Thoracic aorta (tissue), 2 donors: Measurements from ENCODE around the gene HOXA10. TPM values are rescaled to one million over a fixed set of nuclear protein-coding genes. Genes with fewer than 3 reads are reported as not detected.

Experiments used
- total RNA-seq, 2 donors: library from RNA; depleted of rRNA; stranded (reverse); fragments of >200 nt; gene quantifications; one replicate each; pipeline versions ENCODE4 v1.1.0 to v1.2.3, GENCODE V29; 2016

HOXA10 gene
- total RNA-seq, 2 donors from 2014 or later = 0.81 TPM; not detected in 1

Other genes with a start within 250 kb of the HOXA10 start
- 1 to 10 TPM in 1 of 2 donors, not detected in 1; 3.1 TPM for gene HOXA1, start 78.3 kb downstream of the HOXA10 start, total RNA-seq
- 1 to 10 TPM; 3.4 to 4.6 TPM for gene HOXA2, start 71.6 kb downstream of the HOXA10 start, total RNA-seq
- 1 to 10 TPM; 3.7 to 6.1 TPM for gene HOXA4, start 43.6 kb downstream of the HOXA10 start, total RNA-seq
- gene HOXA5, start 30.6 kb downstream of the HOXA10 start, total RNA-seq = 1 to 10 TPM in 1 of 2 donors, under 1 TPM in 1; 0.35 to 1.2 TPM
- not detected for gene HOXA6, start 26.5 kb downstream of the HOXA10 start, total RNA-seq
- gene HOXA3, start 21.7 kb downstream of the HOXA10 start, total RNA-seq = 10 to 100 TPM in 1 of 2 donors, 1 to 10 TPM in 1; 6.5 to 29.3 TPM
- gene HOXA7, start 17.6 kb downstream of the HOXA10 start, total RNA-seq = under 1 TPM; 0.28 to 0.54 TPM
- gene HOXA9, start 8.8 kb downstream of the HOXA10 start, total RNA-seq = not detected
- gene HOXA11, start 10.9 kb upstream of the HOXA10 start, total RNA-seq = 1 to 10 TPM in 1 of 2 donors, under 1 TPM in 1; 0.28 to 3.7 TPM
- under 1 TPM in 1 of 2 donors, not detected in 1; 0.14 TPM for gene HOXA13, start 25.8 kb upstream of the HOXA10 start, total RNA-seq
- gene EVX1, start 68.5 kb upstream of the HOXA10 start, total RNA-seq = not detected